ENCODE results near the gene SIMC1. TPM values are rescaled to one million over a fixed set of nuclear protein-coding genes. Genes with fewer than 3 reads are reported as not detected.

The SIMC1 gene
- total RNA-seq, 1 donor from 2014 or later: 10.4 TPM

DNA sequence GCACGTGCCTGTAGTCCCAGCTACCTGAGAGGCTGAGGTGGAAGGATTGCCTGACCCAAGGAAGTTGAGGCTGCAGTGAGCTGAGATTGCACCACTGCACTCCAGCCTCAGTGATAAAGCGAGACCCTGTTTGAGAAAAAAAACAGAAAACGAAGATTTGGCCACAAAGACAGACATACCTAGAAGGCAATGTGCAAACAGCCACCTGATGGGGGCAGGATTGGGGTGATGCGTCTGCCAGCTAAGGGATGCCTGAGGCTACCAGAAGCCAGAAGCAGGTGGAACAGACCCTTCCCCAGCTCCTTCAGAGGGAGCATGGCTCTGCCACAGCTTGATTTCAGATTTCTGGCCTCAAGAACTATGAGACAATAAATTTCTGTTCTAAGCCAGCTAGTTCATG is 153.3 kb downstream of the SIMC1 start:
- DNase-seq (ENCODE audit: low read depth) (no peak), FAIRE-seq (no peak)
- H4K20me1 ChIP-seq (ENCODE audit: insufficient read depth, low read length): peaks cover 14% of the 10 kb centered on the region
- no peak overlapping the region for H3K27ac ChIP-seq (ENCODE audit: low read depth, low read length)
- H3K36me3 Mint-ChIP-seq (ENCODE audit: low read depth, unreplicated experiment): peaks cover 9% of the 10 kb centered on the region
- peaks cover 4% of the 10 kb centered on the region for H3K36me3 ChIP-seq (ENCODE audit: insufficient read depth, low read length)
- no peaks in the 10 kb centered on the region for H3K9me3 Mint-ChIP-seq (ENCODE audit: unreplicated experiment)
- H3K9ac ChIP-seq (ENCODE audit: low read length): no peak overlapping the region
- TF ChIP-seq EZH2 (IDR thresholded peaks at IDR 0.05; ENCODE audit: insufficient read depth, low read length) (no peak), CTCF (IDR thresholded peaks at IDR 0.05; ENCODE audit: insufficient read depth, low read depth, low read length) (no peak)
- H3K27me3 Mint-ChIP-seq (ENCODE audit: low read depth, unreplicated experiment): no peaks in the 10 kb centered on the region
- no peak overlapping the region for H2AFZ ChIP-seq (ENCODE audit: low read depth, low read length)
- H3K4me1 Mint-ChIP-seq (ENCODE audit: low read depth, unreplicated experiment): peaks cover 11% of the 10 kb centered on the region
- H3K27ac Mint-ChIP-seq (ENCODE audit: unreplicated experiment): no peak overlapping the region
- H3K4me2 ChIP-seq (ENCODE audit: low read length): no peak overlapping the region
- H3K27me3 ChIP-seq (ENCODE audit: insufficient read depth, low read length): no peaks in the 10 kb centered on the region
- H3K9me3 ChIP-seq (ENCODE audit: insufficient read depth, low read depth, low read length): no peaks in the 10 kb centered on the region
- H3K79me2 ChIP-seq (ENCODE audit: insufficient read depth, low read length): peaks cover 30% of the 10 kb centered on the region
- peak overlapping the region; percentile 34 for H3K4me3 Mint-ChIP-seq (ENCODE audit: unreplicated experiment)
- peaks cover 13% of the 10 kb centered on the region for H3K4me1 ChIP-seq (ENCODE audit: insufficient read depth, low read length)
- no peak overlapping the region for H3K4me3 ChIP-seq (ENCODE audit: insufficient read depth, low read depth, low read length)

DNA sequence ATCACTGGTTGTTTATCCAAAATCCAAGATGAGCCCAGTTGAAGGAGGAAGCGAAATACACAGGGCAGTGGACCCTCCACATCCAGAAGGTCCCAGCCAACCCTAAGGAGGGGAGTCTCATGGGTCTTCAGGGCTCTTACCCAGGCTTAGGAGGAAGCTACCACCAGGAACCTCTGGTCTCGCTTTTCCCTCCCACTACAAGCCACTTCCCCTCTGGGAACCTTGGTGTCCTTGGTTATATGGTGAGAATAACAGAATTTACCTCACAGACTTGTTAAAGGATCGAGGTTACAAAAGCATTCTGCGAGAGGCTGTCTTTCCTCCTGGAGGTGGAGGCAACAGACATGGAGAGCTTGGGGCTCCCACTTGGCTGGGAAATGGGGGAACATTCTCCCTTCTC is 153.8 kb downstream of the SIMC1 start:
- Mint-ChIP-seq H3K4me1 (ENCODE audit: low read depth, unreplicated experiment) (peaks cover 12% of the 10 kb centered on the region), H3K27ac (ENCODE audit: unreplicated experiment) (no peak overlapping the region), H3K27me3 (ENCODE audit: low read depth, unreplicated experiment) (no peaks in the 10 kb centered on the region), H3K4me3 (ENCODE audit: unreplicated experiment) (no peak overlapping the region), H3K9me3 (ENCODE audit: unreplicated experiment) (no peaks in the 10 kb centered on the region), H3K36me3 (ENCODE audit: low read depth, unreplicated experiment) (peaks cover 9% of the 10 kb centered on the region)
- no peak overlapping the region for H3K4me3 ChIP-seq (ENCODE audit: insufficient read depth, low read depth, low read length)
- no peak overlapping the region for H3K27ac ChIP-seq (ENCODE audit: low read depth, low read length)
- H3K27me3 ChIP-seq (ENCODE audit: insufficient read depth, low read length): no peaks in the 10 kb centered on the region
- H3K9me3 ChIP-seq (ENCODE audit: insufficient read depth, low read depth, low read length): no peaks in the 10 kb centered on the region
- FAIRE-seq (no peak), DNase-seq (ENCODE audit: low read depth) (no peak)
- no peak for TF ChIP-seq CTCF (IDR thresholded peaks at IDR 0.05; ENCODE audit: insufficient read depth, low read depth, low read length)
- no peak for TF ChIP-seq EZH2 (IDR thresholded peaks at IDR 0.05; ENCODE audit: insufficient read depth, low read length)
- H3K36me3 ChIP-seq (ENCODE audit: insufficient read depth, low read length): peaks cover 4% of the 10 kb centered on the region
- peaks cover 25% of the 10 kb centered on the region for H3K79me2 ChIP-seq (ENCODE audit: insufficient read depth, low read length)
- H3K4me1 ChIP-seq (ENCODE audit: insufficient read depth, low read length): peaks cover 10% of the 10 kb centered on the region
- no peak overlapping the region for H3K4me2 ChIP-seq (ENCODE audit: low read length)
- no peak overlapping the region for H2AFZ ChIP-seq (ENCODE audit: low read depth, low read length)
- no peak overlapping the region for H3K9ac ChIP-seq (ENCODE audit: low read length)
- peaks cover 9% of the 10 kb centered on the region for H4K20me1 ChIP-seq (ENCODE audit: insufficient read depth, low read length)

GRCh38 chr5:176392526-176392925 is 154.3 kb downstream of the SIMC1 start:
- Mint-ChIP-seq H3K4me1 (ENCODE audit: low read depth, unreplicated experiment) (peaks cover 12% of the 10 kb centered on the region), H3K36me3 (ENCODE audit: low read depth, unreplicated experiment) (peaks cover 9% of the 10 kb centered on the region), H3K27ac (ENCODE audit: unreplicated experiment) (no peak overlapping the region), H3K27me3 (ENCODE audit: low read depth, unreplicated experiment) (no peaks in the 10 kb centered on the region), H3K4me3 (ENCODE audit: unreplicated experiment) (no peak overlapping the region), H3K9me3 (ENCODE audit: unreplicated experiment) (no peaks in the 10 kb centered on the region)
- Histone ChIP-seq H2AFZ (ENCODE audit: low read depth, low read length) (no peak overlapping the region), H3K27ac (ENCODE audit: low read depth, low read length) (no peak overlapping the region), H4K20me1 (ENCODE audit: insufficient read depth, low read length) (peaks cover 4% of the 10 kb centered on the region), H3K4me2 (ENCODE audit: low read length) (no peak overlapping the region), H3K36me3 (ENCODE audit: insufficient read depth, low read length) (peaks cover 4% of the 10 kb centered on the region), H3K9ac (ENCODE audit: low read length) (no peak overlapping the region), H3K4me1 (ENCODE audit: insufficient read depth, low read length) (peaks cover 4% of the 10 kb centered on the region), H3K27me3 (ENCODE audit: insufficient read depth, low read length) (no peaks in the 10 kb centered on the region), H3K9me3 (ENCODE audit: insufficient read depth, low read depth, low read length) (no peaks in the 10 kb centered on the region), H3K4me3 (ENCODE audit: insufficient read depth, low read depth, low read length) (no peak overlapping the region), H3K79me2 (ENCODE audit: insufficient read depth, low read length) (peaks cover 20% of the 10 kb centered on the region)
- FAIRE-seq: no peak
- DNase-seq (ENCODE audit: low read depth): no peak
- TF ChIP-seq CTCF (IDR thresholded peaks at IDR 0.05; ENCODE audit: insufficient read depth, low read depth, low read length) (no peak), EZH2 (IDR thresholded peaks at IDR 0.05; ENCODE audit: insufficient read depth, low read length) (no peak)
